Prostate gland (tissue), 2 donors: Measurements from ENCODE around the gene ERN1.

ENCODE experiments used
- POLR2A ChIP-seq: fragments of 450-650 bp; IDR thresholded peaks from one replicate; pipeline ENCODE4 v1.6.1; 2016; ENCODE audit warnings: antibody characterized with exemption, mild to moderate bottlenecking
- POLR2AphosphoS5 ChIP-seq: sonication (generic); formaldehyde crosslinking; IDR thresholded peaks from one replicate; pipeline ENCODE4 v1.6.1; 2017; ENCODE audit warnings: antibody characterized with exemption
- TF ChIP-seq, protein P1 (sequence below), 4 experiments: fragments of 200-600 bp in 2 of 4; fragments of 450-650 bp in 2 of 4; sonication (generic) in 2 of 4; IDR thresholded peaks; 1 replicate in 3 of 4; 2 replicates in 1 of 4; pipeline ENCODE4 v1.5.1; 2016 to 2019; ENCODE audit warnings: antibody characterized with exemption in 4 of 4, mild to moderate bottlenecking in 2 of 4, moderate library complexity in 2 of 4

DNA sequence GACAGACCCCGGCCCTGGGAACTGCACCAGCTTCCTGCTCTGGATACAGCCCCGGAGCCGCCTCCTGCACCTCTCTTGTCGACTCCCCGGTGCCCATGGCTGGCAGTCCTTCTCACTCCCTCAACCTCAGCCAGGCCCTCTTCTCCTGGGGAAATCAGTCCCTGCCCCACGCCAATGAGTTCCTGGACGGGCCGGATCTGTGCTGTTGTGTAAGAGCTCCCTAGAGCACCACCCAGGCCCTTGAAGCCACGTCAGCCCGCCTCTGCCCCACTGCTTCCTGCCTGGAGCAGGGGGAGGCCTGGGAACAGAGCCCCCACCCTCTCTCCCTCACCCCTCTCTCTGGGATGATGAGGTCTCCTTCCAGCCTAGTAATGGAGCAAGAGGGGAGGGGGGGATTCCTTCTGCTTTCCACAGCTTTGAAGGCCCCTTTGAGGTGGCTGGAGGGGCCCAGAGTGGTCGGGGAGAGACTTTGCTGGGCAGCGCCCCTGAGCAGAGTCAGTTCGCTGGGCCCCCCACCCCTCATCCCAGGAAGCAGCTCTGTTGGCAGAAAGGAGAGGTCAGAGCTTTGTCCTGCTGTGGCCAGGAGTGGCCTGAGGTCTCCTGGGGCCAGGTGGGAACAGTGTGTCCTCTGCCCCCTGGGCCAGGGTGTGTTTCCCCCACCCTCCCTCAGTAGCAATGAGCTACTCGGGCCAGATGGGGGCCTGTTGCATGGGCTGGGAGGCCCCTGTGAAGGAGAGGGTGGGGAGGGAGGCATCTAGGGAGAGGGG, 128.0 kb downstream of the ERN1 start:
- TF ChIP-seq, protein P1, sequence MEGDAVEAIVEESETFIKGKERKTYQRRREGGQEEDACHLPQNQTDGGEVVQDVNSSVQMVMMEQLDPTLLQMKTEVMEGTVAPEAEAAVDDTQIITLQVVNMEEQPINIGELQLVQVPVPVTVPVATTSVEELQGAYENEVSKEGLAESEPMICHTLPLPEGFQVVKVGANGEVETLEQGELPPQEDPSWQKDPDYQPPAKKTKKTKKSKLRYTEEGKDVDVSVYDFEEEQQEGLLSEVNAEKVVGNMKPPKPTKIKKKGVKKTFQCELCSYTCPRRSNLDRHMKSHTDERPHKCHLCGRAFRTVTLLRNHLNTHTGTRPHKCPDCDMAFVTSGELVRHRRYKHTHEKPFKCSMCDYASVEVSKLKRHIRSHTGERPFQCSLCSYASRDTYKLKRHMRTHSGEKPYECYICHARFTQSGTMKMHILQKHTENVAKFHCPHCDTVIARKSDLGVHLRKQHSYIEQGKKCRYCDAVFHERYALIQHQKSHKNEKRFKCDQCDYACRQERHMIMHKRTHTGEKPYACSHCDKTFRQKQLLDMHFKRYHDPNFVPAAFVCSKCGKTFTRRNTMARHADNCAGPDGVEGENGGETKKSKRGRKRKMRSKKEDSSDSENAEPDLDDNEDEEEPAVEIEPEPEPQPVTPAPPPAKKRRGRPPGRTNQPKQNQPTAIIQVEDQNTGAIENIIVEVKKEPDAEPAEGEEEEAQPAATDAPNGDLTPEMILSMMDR (IDR thresholded peaks at IDR 0.05): no peak
- no peak for TF ChIP-seq POLR2AphosphoS5
- TF ChIP-seq POLR2A: no peak
